ENCODE measurements around the gene YWHAH.

The YWHAH gene

GRCh38 chr22:31912407-31912743 is 32.0 kb upstream of the YWHAH start:
- Mint-ChIP-seq H3K27ac (no peak overlapping the region), H3K4me1 (peaks cover 8% of the 10 kb centered on the region), H3K4me3 (no peak overlapping the region), H3K36me3 (peaks cover 10% of the 10 kb centered on the region), H3K27me3 (no peaks in the 10 kb centered on the region), H3K9me3 (no peaks in the 10 kb centered on the region)
- no peak for ATAC-seq (ENCODE audit: low read depth)
- no peak for DNase-seq (ENCODE audit: low spot score in 2 of 2)

- Mint-ChIP-seq H3K4me3 (no peak overlapping the region), H3K36me3 (no peaks in the 10 kb centered on the region), H3K27ac (no peak overlapping the region), H3K9me3 (no peaks in the 10 kb centered on the region), H3K4me1 (peaks cover 13% of the 10 kb centered on the region), H3K27me3 (no peaks in the 10 kb centered on the region)
- no peak for ATAC-seq (ENCODE audit: low read depth)
- no peak for DNase-seq (ENCODE audit: low spot score in 2 of 2)
These were observed 28.7 kb upstream of the YWHAH start for GRCh38 chr22:31915586-31915985.

DNA sequence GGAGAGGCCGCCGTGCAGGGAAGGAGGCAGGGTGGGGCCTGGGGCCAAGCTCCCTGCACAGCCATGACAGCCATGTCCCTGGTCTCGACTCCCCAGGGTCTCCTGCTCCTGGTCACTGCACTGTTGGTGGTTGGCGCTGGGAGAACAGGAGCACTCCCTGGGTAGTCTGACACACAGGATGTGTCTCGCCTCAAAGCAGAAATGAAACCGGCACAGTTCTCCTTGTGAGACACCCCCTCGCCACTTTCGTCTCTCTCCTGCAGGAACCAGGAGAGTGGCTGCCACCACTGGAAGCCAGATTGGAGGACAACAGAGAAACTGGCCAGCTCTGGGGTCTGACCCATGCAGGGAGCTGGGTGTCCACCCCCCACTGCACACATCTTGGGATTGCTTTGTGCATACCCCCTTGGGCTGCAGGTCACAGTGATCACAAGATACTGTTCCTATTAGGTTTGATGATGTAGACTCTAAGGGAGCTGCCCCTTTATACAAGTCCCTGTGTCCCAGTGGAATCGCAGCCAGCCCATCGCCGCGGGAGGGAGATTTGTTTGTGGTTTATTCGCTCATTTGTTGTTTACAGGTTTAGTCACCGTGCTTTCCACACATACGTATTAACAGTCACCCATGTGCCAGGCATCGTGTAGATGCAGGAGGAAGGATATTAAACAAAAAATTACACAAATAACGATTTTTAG is 27.0 kb upstream of the YWHAH start:
- peak; percentile 94 for ATAC-seq (ENCODE audit: low read depth)
- Mint-ChIP-seq H3K4me3 (peak overlapping the region; percentile 18), H3K4me1 (peaks cover 13% of the 10 kb centered on the region), H3K27ac (no peak overlapping the region), H3K36me3 (no peaks in the 10 kb centered on the region), H3K9me3 (no peaks in the 10 kb centered on the region), H3K27me3 (no peaks in the 10 kb centered on the region)
- peak; percentile 27 to 41 for DNase-seq (ENCODE audit: low spot score in 2 of 2)

DNA sequence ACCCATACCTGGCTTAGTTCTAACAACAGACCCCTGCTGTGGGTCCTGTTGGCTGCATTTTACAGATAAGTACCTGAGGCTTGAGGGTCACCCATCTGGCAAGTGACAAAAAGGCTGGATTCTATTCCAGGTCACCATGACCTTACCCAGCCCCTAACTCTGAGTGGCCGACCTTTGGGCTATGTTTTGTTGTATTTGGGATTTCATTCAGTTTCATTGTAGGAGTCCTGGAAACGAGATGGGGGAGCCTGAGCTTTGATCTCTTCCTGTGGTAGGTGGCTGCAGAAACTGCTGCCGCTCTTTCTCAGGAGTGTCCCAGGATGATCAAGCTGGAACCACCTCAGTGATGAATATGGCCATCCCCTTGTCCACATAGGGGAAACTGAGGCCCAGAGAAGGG is 24.6 kb upstream of the YWHAH start:
- no peak overlapping the region for H3K27ac Mint-ChIP-seq
- H3K4me3 Mint-ChIP-seq, result no peak overlapping the region
- no peaks in the 10 kb centered on the region for H3K27me3 Mint-ChIP-seq
- DNase-seq (ENCODE audit: low spot score in 2 of 2) (no peak), ATAC-seq (ENCODE audit: low read depth) (no peak)
- H3K36me3 Mint-ChIP-seq, result no peaks in the 10 kb centered on the region
- peaks cover 21% of the 10 kb centered on the region for H3K4me1 Mint-ChIP-seq
- no peaks in the 10 kb centered on the region for H3K9me3 Mint-ChIP-seq

DNA sequence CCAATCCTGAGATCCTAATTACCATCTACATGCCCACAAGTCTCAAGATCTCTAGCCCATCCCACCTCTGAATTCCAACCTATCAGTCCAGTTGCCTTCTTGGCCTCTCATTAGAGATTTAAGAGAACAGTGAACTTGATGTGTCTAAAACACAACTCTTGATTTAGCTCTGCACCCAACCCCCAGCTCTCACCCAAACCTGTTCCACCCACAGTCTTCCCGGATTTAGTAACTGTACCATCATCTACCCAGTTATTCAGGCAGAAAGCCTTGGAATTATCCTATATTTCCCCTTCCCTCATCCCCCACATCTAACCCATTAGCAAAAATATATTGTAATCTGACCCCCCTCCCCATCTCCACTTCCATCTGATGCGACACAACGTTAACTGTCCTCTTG is 24.0 kb upstream of the YWHAH start:
- DNase-seq (ENCODE audit: low spot score in 2 of 2) (no peak), ATAC-seq (ENCODE audit: low read depth) (no peak)
- no peak overlapping the region for H3K27ac Mint-ChIP-seq
- H3K4me3 Mint-ChIP-seq, result no peak overlapping the region
- H3K4me1 Mint-ChIP-seq, result peaks cover 25% of the 10 kb centered on the region
- no peaks in the 10 kb centered on the region for H3K36me3 Mint-ChIP-seq
- H3K27me3 Mint-ChIP-seq, result peaks cover 4% of the 10 kb centered on the region
- H3K9me3 Mint-ChIP-seq, result no peaks in the 10 kb centered on the region

- no peak for ATAC-seq (ENCODE audit: low read depth)
These were observed 23.2 kb upstream of the YWHAH start for GRCh38 chr22:31921106-31921505.

DNA sequence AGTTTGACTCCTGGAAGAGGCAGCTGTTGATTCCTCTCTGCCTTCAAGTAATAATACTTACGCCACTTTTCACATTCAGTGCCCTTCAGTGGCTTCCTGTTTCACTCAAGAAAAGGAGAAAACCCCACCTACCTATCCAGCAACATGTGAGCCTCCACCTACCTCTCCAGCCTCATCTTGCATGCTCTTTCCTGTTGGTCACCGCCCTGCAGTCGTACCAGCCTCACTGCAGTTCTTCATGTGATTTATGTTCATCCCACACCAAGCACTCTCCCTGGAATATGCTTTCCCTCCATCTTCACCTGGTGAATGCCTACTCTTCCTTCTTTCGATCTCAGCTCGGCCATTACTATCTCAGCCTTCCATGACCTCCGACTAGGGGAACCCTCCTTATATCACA is 21.8 kb upstream of the YWHAH start:
- Mint-ChIP-seq H3K4me3 (no peak overlapping the region), H3K9me3 (no peaks in the 10 kb centered on the region), H3K27me3 (peaks cover 10% of the 10 kb centered on the region), H3K4me1 (peaks cover 16% of the 10 kb centered on the region), H3K27ac (peak overlapping the region; percentile 3), H3K36me3 (no peaks in the 10 kb centered on the region)
- ATAC-seq (ENCODE audit: low read depth), result no peak
- no peak for DNase-seq (ENCODE audit: low spot score in 2 of 2)

More at GRCh38 chr22:31921106-31921505, 23.2 kb upstream of the YWHAH start:
- Mint-ChIP-seq H3K4me1 (peaks cover 25% of the 10 kb centered on the region), H3K27ac (peak overlapping the region; percentile 74), H3K9me3 (no peaks in the 10 kb centered on the region), H3K36me3 (no peaks in the 10 kb centered on the region), H3K27me3 (peaks cover 10% of the 10 kb centered on the region), H3K4me3 (no peak overlapping the region)
- DNase-seq (ENCODE audit: low spot score in 2 of 2), result no peak

DNA sequence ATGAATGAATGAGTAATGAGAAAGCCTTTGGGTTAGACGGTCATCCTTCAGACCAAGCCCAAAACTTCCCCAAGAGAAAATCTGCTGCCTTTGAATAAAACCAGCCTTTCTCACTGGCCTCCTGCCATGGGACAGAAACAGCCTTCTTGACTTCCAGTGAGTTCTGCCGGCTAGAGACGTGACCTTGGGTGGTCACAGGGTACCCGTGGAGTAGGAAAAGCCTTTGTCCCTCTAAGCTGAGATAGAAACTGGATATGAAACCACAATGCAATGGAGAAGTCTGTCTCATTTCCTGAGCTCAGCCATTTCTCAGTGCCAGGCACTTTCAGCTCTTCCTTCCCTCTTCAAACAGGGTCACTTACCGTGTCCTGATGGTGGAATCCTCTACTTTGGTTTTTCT is 21.2 kb upstream of the YWHAH start:
- peaks cover 12% of the 10 kb centered on the region for H3K27me3 Mint-ChIP-seq
- H3K4me3 Mint-ChIP-seq, result no peak overlapping the region
- no peak for ATAC-seq (ENCODE audit: low read depth)
- DNase-seq (ENCODE audit: low spot score in 2 of 2), result no peak
- no peaks in the 10 kb centered on the region for H3K9me3 Mint-ChIP-seq
- H3K27ac Mint-ChIP-seq, result peak overlapping the region; percentile 3
- no peaks in the 10 kb centered on the region for H3K36me3 Mint-ChIP-seq
- H3K4me1 Mint-ChIP-seq, result peaks cover 12% of the 10 kb centered on the region

DNA sequence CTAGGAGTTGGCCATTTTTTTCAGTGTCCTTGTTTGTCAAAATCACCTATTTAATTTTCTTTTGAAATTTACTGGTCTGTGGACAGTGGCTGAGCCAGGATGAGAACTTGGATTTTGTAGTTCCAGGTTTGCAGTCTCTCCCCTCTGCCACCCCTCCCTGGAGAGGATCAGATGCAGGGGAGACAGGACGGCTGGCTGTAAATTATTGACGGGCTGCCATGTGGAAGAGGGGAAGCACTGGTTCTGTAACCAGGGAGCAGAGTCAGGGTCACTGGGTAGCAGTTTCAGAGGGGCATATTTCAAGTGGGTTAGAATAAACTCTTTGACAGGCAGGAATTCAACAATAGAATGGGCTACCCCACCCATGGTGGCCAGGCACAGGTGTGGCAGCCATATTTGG is 20.6 kb upstream of the YWHAH start:
- ATAC-seq (ENCODE audit: low read depth), result no peak
- Mint-ChIP-seq H3K4me1 (peaks cover 12% of the 10 kb centered on the region), H3K27ac (no peak overlapping the region), H3K36me3 (no peaks in the 10 kb centered on the region), H3K9me3 (no peaks in the 10 kb centered on the region), H3K27me3 (peaks cover 12% of the 10 kb centered on the region), H3K4me3 (no peak overlapping the region)
- no peak for DNase-seq (ENCODE audit: low spot score in 2 of 2)

- ATAC-seq (ENCODE audit: low read depth), result no peak
- no peaks in the 10 kb centered on the region for H3K36me3 Mint-ChIP-seq
- H3K9me3 Mint-ChIP-seq, result no peaks in the 10 kb centered on the region
- no peak overlapping the region for H3K4me3 Mint-ChIP-seq
- H3K27ac Mint-ChIP-seq, result no peak overlapping the region
- H3K27me3 Mint-ChIP-seq, result peaks cover 16% of the 10 kb centered on the region
- DNase-seq (ENCODE audit: low spot score in 2 of 2), result no peak
- H3K4me1 Mint-ChIP-seq, result peaks cover 12% of the 10 kb centered on the region
These were observed 19.3 kb upstream of the YWHAH start for GRCh38 chr22:31925056-31925455.

GRCh38 chr22:31926024-31926423 is 18.3 kb upstream of the YWHAH start:
- Mint-ChIP-seq H3K27me3 (peaks cover 18% of the 10 kb centered on the region), H3K9me3 (no peaks in the 10 kb centered on the region), H3K4me1 (peaks cover 12% of the 10 kb centered on the region), H3K4me3 (no peak overlapping the region), H3K27ac (no peak overlapping the region), H3K36me3 (no peaks in the 10 kb centered on the region)
- DNase-seq (ENCODE audit: low spot score in 2 of 2), result no peak
- no peak for ATAC-seq (ENCODE audit: low read depth)

GRCh38 chr22:31926969-31927368 is 17.4 kb upstream of the YWHAH start:
- Mint-ChIP-seq H3K9me3 (no peaks in the 10 kb centered on the region), H3K4me1 (peaks cover 12% of the 10 kb centered on the region), H3K27me3 (peaks cover 22% of the 10 kb centered on the region), H3K27ac (no peak overlapping the region), H3K36me3 (no peaks in the 10 kb centered on the region), H3K4me3 (no peak overlapping the region)
- DNase-seq (ENCODE audit: low spot score in 2 of 2) (no peak), ATAC-seq (ENCODE audit: low read depth) (no peak)

- peaks cover 11% of the 10 kb centered on the region for H3K4me1 Mint-ChIP-seq
- no peak overlapping the region for H3K27ac Mint-ChIP-seq
- ATAC-seq (ENCODE audit: low read depth), result no peak
- peaks cover 22% of the 10 kb centered on the region for H3K27me3 Mint-ChIP-seq
- H3K4me3 Mint-ChIP-seq, result no peak overlapping the region
- no peaks in the 10 kb centered on the region for H3K36me3 Mint-ChIP-seq
- DNase-seq (ENCODE audit: low spot score in 2 of 2), result no peak
- H3K9me3 Mint-ChIP-seq, result no peaks in the 10 kb centered on the region
These were observed 16.8 kb upstream of the YWHAH start for GRCh38 chr22:31927562-31927961.

GRCh38 chr22:31929167-31929930 is 15.0 kb upstream of the YWHAH start:
- no peak for DNase-seq (ENCODE audit: low spot score in 2 of 2)
- no peak overlapping the region for H3K27ac Mint-ChIP-seq
- H3K9me3 Mint-ChIP-seq, result no peaks in the 10 kb centered on the region
- no peaks in the 10 kb centered on the region for H3K36me3 Mint-ChIP-seq
- peaks cover 3% of the 10 kb centered on the region for H3K4me1 Mint-ChIP-seq
- no peak overlapping the region for H3K4me3 Mint-ChIP-seq
- ATAC-seq (ENCODE audit: low read depth), result no peak
- peaks cover 22% of the 10 kb centered on the region for H3K27me3 Mint-ChIP-seq

GRCh38 chr22:31932863-31933262 is 11.5 kb upstream of the YWHAH start:
- Mint-ChIP-seq H3K4me3 (no peak overlapping the region), H3K27me3 (peaks cover 13% of the 10 kb centered on the region), H3K4me1 (no peaks in the 10 kb centered on the region), H3K9me3 (no peaks in the 10 kb centered on the region), H3K27ac (no peak overlapping the region), H3K36me3 (no peaks in the 10 kb centered on the region)
- DNase-seq (ENCODE audit: low spot score in 2 of 2) (no peak), ATAC-seq (ENCODE audit: low read depth) (no peak)
